GM21529 (cell line): ENCODE data around the gene MAVS.
"Not testable (repeated sequence)": the region's sequence is repeated elsewhere in the genome, so short reads cannot be mapped to it uniquely, and the experiment has no call there.

Experiments used
- ATAC-seq: cut with Tn5 transposase; IDR thresholded peaks from one replicate; pipeline ENCODE4 v1.9.1; 2021; ENCODE audit not compliant: unreplicated experiment

The MAVS gene

DNA sequence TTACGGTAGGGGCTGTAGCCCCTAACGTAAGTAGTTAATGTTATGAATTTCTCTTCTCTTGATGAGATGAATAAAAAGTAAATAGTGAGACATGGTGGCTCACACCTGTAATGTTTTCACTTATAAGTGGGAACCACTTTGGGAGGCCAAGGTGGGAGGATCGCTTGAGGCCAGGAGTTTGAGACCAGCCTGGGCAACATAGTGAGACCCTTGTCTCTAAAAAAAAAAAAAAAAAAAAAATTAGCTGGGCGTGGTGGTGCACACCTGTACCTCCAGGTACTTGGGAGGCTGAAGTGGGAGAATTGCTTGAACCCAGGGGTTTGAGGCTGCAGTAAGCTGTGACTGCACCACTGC is 32.3 kb downstream of the MAVS start:
- not testable (repeated sequence) for ATAC-seq

DNA sequence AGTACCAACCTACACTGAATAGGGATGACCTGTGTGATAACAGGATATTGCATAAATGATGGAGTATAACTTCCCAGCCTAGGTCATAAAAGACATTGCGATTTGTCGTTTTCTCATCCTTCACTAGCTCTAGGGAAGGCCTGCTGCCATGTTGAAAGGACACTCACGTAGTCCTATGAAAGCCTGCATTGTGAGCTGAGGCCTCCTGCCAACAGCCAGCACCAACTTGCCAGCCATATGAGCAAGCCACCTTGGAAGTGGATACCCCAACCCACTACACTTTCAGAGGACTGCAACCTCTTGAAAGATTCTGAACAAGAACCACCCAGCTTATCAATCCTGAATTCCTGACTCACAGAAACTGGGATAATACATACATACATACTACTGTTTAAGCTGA is 39.1 kb downstream of the MAVS start:
- ATAC-seq, result no peak

DNA sequence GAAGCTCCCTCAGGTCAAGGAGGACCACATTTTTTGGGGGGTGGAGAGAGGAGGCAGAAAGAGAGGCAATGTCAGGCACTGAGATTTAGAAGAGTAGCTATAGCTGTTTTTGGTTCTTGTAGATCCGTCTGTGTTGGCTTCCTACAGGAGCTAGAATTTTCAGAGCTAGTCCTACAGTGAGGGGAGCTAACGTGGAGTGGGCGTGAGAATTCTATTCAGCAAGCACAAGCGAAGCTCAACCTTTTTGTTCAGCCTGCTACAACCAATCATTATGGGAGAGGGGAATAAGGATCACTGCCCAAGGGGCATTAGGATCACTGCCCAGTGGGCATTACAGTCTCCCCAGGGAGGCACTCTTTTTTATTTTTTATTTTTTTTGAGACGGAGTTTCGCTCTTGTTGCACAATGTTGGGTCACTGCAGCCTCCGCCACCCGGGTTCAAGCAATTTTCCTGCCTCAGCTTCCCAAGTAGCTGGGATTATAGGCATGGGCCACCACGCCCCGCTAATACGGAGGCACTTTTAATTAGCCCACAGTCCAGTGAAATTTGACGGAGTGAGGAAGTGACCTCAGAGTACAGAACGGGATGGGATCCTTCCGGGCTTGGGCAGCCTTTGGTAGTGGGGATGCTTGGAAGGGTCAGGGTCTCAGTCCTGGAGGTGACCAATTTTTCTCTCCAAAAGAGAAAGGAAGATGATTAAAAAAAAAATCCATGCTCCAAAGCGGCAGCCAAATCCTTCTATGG is 41.4 kb downstream of the MAVS start:
- ATAC-seq, result no peak

DNA sequence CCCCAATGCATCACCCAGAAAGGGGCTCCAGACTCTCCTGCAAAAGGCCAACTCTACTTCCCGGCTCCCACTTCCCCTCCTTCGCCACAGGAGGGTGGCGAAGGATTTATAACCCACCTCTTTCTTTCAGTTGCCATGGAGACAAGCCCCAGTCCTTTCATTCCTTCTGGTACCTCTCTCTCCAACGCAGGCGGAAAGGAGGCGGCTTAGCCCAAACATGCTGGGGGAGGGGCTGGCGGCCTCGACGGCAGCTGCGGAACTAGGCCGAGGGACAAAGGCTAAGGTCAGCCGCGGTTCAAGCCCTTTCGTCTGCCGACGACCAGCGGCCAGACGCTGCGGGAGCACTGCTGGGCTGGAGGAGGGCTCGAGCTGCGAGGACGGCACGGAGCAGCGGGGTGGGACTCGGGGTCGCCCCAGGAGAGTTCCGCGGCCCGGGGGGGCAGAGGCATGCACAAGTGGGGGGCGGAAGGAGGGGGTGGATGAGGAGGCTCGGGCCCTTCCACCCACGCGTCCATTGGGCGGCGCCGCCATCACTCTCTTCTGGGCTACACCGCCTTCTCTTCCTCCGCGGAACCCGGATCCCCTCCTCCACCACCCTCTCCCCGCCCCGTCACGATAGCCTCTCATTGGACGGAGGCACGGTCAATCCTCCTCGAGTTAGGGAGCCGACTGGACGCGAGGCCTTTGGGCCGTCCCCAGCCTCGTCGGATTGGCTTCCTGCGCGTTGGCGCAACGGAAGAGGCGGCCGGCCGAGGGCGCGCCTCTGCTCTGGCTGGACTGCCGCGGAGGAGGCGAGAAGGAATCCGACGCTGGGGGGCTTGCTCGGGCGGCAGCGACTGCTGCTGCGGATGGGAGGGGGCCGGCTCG is 42.2 kb downstream of the MAVS start, which contains the start of gene PANK2:
Gene PANK2, plus strand, starts transcription at position 766 of the 867 bp plus-strand sequence.
- ATAC-seq, result peak; percentile 92

DNA sequence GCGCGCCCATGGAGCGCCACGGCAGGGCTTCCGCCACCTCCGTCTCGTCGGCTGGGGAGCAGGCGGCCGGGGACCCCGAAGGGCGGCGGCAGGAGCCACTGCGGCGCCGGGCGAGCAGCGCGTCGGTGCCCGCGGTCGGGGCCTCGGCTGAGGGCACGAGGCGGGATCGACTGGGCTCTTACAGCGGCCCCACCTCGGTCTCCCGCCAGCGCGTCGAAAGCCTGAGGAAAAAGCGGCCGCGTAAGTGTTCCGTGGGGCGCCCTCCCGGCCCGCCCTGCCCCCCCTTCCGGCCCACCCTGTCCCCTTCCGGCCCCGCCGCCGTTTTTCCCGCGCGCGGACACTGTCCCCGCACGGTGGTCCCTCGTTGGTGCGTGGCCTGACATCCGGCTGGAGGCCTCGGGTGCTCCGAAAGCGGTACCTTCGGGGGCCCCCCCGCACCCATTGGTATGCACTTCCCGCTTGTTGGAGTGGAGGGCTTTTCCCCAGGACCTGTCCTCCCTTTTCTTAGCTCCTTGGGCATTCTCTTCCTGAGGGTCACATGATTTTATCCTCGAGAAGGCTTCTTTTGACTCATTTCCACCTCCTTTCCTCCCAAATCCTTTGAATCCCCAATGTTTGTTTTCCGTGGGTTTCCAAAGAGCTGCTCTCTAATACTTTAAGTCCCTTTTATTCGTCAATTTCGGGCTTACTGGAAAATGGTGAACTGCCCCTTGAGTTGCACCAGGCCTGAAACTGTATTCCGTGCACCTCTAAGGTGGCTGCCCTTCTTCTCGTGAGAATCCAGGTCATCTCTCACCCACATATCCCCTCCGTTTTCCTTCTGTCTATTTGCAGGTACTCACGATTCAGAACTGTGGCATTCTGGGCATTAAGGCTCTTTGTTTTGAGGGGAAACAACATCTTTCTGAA is 43.1 kb downstream of the MAVS start:
- peak; percentile 27 for ATAC-seq

DNA sequence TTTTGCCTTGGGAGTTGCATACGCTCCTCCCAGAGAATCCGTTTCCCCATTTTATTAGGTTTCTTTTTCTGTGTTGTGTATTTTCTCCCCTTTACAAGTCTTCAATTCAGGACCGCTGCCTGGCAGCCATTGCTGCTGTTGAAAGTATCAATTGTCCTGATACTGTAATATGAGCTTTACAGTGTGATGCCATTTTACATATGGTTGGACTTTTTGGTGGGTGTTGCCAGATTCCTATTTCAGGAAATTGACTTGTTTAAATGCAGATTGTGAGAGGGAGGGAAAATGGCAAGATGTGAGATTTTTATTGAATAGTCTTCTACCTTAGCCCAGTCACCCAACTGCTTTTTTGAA is 43.7 kb downstream of the MAVS start:
- ATAC-seq, result no peak

DNA sequence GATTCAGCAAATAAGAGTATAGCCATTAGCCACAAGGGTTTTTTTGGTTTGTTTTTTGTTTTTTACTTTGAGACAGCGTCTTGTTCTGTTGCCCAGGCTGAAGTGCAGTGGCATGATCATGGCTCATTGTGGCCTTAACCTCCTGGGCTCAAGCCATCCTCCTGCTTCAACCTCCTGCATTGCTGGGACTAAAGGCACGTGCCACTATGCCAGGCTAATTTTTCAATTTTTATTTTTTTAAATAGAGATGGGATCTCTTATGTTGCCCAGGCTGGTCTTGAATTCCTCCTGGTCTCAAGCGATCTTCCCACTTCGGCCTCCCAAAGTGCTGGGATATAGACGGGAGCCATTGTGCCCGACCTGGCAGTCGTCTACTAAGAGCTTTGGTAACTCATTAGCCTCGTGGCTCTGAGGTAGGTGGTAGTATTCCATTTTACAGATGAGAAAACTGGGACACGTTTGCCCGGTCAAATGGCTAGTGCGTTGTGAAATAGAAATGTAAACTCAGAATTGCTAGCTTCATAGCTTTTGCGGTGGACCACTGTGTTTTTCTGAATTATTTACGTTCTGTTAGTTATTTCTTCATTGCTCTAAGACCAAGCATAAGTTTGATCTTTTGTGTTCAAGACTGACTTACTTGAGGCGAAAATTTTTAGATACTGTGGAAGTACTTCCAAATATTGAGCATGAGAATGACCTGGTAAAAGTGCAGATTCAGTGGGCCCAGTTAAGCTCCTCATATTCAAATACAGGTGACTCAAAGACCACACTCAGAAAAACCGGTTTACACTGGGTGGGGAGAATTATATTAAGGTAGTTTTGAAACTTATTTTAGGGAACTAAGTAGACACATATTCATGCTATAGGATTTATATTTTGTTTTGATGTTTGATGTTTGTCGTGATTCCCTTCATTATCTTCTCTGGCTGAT is 44.6 kb downstream of the MAVS start:
- ATAC-seq, result no peak

DNA sequence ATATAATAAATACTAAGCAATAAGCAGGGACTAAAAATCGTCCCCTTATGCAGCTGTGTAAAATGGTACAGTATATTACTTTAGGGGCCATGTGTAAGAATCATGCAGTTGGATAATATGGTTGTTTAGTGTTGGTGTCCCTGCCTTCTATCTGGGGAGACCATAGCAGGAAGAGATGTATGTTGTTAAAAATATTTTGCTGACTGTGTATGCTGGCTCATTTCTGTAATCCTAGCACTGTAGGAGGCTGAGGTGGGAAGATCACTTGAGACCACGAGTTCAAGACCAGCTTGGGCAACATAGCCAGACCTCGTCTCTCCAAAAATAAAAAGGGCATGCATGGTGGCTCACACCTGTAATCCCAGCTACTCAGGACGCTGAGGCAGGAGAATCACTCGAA is 48.2 kb downstream of the MAVS start:
- no peak for ATAC-seq

DNA sequence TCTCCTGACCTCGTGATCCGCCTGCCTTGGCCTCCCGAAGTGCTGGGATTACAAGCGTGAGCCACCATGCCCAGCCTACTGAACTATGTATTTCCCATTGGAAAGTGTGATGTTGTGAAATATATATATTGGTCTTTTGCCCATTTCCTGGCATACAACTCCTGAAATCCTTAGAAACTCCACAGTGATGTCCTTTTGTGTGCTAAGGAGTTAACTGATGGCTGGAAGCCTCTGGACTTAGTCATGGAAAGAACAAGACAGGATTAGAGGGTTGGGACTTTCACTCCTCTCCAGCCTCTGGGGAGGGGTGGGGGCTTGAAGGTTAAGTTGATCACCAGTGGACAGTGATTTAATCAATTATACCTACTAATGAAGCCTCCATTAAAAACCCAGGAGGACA is 49.7 kb downstream of the MAVS start:
- ATAC-seq, result no peak

DNA sequence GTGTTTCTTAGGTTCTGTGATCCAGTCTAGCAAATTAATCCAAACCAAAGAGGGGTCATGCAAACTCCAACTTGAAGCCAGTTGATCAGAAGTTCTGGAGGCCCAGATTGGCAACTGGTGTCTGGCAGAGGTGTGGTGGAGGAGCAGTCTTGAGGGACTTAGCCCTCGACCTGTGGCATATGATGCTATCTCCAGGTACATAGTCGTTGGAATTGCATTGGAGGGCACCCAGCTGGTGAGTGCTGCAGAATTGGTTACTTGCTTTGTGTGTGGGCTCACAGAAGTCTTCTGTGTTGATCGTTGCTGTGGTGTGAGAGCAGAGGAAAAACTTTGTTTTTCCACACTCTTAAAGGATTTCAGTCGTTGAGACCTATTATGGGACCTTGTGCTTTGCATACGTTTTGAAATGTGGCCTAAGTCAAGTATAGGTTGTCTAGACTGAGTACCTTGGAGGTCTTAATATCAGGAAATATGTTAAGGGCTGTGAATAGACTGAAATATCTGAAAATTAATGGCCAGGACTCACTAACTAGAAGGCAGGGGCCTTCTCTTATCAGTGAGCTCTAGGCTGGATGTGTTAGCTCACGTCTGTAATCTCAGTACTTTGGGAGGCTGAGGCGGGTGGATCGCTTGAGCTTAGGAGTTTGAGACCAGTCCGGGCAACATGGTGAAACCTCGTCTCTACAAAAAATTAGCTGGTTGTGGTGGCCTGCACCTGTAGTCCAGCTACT is 50.4 kb downstream of the MAVS start:
- no peak for ATAC-seq

DNA sequence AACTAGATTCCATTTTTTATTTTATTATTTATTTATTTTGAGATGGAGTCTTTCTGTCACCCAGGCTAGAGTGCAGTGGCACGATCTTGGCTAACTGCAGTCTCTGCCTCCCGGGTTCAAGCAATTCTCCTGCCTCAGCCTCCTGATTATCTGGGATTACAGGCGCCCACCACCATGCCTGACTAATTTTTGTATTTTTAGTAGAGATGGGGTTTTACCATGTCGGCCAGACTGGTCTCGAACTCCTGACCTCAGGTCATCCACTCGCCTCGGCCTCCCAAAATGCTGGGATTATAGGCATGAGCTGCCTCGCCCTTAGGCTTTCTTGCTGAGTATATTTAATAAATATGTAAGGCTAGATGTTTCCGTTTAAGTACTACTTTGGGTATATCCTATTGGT is 51.5 kb downstream of the MAVS start:
- not testable (repeated sequence) for ATAC-seq

DNA sequence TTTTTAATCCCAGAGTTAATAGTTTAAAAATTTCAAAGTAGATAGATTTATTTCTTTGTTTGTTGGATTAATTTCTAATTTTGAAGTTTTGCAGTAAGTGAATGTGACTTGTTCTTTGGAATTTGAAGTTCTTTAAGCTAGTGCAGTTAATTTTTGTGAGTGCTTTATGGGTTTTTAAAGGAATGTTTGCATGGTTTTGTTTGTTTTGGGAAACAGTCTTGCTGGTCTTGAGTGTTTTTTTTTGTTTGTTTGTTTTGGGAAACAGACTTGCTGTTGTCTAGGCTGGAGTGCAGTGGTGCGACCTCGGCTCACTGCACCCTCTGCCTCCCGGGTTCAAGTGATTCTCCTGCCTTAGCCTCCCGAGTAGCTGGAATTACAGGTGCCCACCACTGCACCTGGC is 52.0 kb downstream of the MAVS start:
- no peak for ATAC-seq

DNA sequence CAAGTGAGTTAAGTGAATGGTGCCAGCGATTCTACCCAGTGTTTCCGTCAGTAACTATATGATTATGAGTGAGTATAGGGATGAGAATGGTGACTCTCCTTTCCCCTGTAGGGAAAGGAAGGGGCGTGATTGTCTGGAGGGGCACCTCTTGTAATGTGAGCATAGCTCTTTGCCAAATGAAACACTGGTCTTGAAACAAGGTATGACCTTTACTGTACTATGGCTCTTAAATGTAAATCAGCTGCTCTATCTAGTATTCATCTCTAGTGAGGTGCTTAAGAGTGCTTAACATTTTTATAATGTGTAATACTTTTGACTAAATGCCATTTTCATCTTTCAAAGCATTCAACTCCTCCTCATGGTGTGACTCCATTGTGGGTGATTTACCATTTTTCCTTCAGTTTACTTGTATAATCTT is 53.6 kb downstream of the MAVS start:
- no peak for ATAC-seq

DNA sequence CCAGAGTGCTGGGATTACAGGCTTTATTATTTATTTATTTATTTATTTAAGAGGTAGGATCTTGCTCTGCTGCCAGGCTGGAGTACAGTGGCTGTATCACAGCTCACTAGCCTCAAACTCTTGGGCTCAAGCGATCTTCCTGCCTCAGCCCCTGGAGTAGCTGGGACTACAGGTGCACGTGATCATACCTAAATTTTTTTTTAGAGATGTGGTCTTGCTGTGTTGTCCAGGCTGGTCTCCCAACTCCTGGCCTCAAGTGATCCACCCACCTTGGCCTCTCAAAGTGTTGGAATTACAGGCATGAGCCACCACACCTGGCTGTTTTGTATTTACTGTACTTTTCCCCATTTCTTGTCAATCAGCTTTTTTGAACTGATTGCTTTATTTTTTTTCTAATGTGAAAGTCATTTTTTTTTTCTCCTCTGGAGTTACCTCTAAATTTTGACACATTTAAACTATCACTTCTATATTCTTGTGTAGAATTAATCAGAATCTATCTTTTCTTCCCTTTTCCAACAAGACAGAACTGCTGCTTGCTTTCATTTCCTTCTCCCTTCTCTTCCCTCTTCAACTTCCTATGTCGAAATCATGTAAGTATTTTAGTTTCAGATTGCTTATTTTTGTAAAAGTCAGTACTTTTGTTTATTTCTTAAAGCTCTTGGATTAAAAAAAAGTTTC is 54.5 kb downstream of the MAVS start:
- no peak for ATAC-seq

DNA sequence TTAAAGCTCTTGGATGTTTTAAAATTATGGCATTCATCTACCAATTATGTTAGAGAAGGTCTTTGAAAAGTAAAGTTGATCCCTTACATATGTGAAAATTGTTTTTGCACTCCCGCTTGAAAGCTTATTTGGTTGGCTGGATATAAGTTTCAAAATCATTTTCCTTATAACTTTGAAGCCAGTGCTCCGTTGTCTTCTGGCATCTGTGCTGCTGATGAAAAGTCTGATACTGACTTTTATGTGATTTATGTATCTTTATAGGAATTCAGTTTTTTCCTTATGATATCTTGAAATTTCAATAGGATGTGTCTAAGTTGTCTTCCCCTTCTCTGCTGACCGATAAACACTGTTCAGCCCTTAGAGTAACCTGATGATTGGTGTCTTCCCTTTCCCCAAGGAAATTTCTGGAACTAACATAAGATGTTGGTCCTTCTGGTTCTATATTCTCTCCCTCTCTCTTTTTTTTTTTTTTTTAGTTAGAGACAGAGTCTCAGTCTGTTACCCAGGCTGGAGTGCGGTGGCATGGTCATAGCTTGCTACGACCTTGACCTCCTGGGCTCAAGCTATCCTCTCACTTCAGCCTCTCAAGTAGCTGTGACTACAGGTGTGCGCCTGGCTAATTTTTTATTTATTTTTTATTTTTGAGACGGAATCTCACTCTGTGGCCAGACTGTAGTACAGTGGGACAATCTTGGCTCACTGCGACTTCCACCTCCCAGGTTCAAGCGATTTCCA is 55.2 kb downstream of the MAVS start:
- no peak for ATAC-seq

DNA sequence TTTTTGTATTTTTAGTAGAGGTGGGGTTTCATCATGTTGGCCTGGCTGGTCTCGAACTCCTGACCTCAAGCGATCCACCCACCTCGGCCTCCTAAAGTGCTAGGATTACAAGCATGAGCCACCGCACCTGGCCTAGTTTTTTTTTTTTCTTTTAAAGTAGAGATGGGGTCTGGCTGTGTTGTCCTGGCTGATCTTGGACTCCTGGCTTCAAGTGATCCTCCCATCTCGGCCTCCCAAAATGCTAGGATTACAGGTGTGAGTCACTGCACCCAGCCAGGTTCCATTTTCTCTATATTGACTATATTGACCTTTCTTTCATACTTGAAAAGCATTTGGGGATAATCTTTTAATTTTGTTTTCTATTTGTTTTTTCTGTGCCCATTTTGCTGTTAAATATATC is 55.8 kb downstream of the MAVS start:
- ATAC-seq, result no peak

DNA sequence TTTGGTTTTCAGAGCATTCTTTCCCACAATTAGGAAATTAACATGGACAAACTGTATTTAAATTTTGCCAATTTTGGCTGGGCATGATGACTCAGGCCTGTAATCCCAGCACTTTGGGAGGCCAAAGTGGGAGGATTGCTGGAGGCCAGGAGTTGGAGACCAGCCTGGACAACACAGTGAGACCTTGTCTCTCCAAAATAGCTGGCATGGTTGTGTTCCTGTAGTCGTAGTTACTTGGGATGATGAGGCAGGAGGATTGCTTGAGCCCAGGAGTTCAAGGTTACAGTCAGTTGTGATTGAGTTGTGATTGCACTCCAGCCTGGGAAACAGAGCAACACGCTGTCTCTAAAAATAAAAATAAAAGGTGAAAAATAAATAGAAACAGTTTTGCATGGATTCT is 57.6 kb downstream of the MAVS start:
- ATAC-seq, result no peak

DNA sequence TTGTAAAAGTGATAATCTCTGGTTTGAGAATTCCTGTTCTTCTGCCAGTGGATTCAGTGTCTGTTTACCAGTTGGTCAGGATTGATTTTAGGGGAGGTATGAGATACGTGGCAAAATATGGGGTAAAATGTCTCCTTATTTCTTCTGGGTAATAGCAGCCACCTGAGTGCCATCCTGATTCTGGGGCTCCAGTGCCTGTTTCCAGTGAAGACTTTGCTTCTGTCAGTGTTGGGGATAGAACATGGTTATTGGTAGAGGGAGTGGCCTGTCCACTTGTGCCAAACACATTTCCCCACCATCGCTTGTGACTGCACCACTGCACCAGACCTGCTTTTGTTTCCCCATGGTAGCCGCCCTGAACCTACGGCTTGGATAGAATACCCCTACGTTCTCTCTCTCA is 58.2 kb downstream of the MAVS start:
- no peak for ATAC-seq
